Measurements from ENCODE around the gene SAMD4B.
"Not testable (repeated sequence)": the region's sequence is repeated elsewhere in the genome, so short reads cannot be mapped to it uniquely, and the experiment has no call there.

The SAMD4B gene

DNA sequence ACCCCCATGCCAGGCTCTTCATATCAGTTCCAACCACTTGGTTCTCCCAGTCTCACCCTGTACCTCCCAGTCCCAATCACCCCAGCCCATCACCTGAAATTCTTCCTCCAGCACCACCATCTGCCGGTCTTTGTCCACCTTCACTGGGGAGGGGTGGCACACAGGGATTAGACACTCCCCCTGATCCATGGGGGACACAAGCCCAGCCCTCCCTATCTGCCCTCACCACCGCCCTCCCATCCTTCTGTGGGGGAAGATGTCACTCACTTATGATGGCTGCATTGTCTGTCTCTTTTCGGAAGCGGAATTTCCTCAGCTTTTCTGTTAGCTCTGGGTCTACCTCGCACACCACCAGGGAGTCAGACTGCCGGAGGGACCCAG lies 7.1 kb upstream of the SAMD4B start:
- no peak for DNase-seq

DNA sequence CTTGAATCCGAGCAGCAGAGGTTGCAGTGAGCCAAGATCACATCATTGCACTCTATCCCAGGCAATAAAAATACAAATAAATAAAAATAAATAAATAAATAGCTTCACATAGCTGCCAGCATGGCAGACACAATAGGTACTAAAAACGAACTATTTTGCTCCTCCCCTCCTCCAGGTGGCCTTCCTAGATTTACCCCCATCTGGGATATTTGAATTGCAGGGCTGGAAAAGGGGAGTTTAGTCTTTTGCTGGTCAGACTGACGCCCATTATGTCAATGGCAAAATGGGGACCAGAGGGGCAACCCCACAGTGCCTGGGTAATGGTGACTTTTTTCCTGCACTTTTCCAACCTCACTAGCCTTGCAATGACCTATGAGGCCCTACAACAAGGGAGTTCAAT lies 5.7 kb upstream of the SAMD4B start:
- DNase-seq: no peak

DNA sequence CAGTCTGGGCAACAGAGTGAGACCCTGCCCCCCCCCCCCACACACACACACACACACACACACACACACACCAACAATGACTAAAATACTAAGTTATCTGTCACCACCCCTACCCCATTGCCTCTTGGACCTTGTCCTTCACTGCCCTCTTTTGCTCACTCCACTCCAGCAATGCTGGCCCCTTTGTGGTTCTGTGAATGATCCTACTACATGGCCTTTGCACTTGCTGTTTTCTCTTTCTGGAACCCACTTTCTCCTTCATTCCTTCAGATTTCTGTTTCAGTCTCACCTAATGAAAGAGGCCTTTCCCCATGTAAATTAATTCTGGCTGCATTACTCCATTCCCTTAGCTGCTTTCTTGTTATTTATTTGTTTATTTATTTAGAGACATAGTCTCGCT lies 2.5 kb upstream of the SAMD4B start:
- no peak for DNase-seq

DNA sequence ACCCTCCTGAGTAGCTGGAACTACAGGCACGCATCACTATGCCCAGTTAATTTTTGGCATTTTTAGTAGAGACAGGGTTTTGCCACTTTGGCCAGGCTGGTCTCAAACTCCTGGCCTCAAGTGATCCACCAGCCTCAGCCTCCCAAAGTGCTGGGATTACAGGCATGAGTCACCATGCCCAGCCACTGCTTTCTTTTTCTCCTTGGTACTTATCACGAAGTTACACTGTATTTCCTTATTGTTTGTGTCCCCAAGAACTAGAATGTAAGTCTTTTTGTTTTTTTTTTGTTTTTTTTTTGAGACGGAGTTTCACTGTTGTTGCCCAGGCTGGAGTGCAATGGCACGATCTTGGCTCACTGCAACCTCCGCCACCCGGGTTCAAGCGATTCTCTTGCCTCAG lies 2.1 kb upstream of the SAMD4B start:
- not testable (repeated sequence) for DNase-seq

DNA sequence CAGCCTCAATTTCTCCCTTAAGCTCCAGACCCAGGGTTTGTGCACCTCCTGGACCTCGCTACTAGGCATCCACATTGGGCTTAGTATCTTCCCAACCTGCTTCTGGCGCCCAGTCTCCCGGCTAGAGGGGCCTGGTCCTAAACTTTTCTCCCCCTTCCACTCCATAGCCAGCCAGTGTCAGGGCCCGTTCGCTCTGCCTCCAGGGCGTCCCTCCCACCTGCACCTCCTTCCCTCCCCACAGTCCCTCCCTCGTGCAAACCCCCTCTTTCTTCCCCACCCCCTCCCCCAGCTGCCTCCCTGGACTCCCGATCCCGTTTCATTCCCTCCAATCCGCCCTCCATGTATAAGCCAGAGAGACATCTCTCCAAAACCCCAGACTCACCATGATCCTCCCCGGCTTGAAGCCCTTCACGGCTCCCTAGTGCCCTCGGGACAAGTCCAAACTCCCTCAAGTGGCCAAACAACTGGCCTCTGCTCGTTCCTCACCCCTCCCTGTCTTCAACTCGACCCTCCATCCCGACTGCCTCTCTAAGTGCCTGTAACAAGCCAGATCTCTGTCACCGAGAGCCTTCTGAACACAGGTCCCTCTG lies 997 bp upstream of the SAMD4B start:
- no peak for DNase-seq

DNA sequence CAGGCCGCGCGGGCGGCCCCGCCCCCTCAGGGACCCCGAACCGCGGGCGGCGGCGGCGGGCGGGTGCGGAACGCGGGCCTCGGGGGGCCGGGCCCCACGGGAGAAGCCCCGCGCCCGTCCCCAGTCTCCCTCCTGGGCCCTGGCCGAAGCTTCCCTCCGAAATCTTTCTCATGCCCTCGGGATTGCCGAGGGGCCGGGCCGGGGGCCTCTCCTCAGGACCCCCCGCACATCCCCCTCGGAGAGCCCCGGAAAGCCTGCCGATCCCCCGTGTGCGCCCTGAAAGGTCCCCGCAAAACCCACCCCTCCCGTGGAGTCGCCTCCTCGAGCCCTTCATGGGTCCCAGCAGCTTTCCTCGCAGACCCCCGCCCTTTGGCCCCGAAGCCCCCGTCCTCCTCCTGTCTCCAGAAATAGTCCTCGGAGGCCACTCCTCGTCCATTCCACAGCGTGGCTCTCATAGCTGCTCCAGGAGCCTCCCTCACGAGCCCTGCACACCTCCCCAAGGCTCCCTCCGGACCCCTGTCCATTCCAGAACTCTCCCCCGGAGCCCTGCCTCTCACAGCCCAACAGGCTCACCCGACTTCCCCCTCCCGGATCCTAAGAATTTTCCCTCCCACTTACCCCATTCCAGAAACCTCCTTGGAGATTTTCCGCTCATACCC lies 555 bp downstream of the SAMD4B start:
- DNase-seq: no peak

DNA sequence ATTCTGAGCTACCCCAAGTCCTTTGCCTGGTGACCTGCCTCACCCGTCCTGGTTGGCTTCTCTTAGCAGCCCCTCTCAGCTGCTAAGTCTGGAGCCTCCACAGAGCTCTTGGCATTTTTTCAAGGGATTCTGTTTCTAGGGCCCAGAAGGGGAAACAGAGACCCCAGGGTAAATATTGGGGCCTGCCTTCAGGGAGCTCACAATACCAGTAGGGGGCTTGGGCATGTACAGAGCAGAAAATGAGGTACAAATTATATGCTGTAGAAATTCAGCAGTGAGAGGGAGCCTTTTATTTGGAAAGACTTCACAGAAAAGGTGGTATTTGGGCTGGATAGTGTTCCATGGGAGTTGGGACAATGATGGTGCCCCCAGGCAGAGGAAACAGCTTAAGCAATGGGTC lies 3.7 kb downstream of the SAMD4B start:
- no peak for DNase-seq

DNA sequence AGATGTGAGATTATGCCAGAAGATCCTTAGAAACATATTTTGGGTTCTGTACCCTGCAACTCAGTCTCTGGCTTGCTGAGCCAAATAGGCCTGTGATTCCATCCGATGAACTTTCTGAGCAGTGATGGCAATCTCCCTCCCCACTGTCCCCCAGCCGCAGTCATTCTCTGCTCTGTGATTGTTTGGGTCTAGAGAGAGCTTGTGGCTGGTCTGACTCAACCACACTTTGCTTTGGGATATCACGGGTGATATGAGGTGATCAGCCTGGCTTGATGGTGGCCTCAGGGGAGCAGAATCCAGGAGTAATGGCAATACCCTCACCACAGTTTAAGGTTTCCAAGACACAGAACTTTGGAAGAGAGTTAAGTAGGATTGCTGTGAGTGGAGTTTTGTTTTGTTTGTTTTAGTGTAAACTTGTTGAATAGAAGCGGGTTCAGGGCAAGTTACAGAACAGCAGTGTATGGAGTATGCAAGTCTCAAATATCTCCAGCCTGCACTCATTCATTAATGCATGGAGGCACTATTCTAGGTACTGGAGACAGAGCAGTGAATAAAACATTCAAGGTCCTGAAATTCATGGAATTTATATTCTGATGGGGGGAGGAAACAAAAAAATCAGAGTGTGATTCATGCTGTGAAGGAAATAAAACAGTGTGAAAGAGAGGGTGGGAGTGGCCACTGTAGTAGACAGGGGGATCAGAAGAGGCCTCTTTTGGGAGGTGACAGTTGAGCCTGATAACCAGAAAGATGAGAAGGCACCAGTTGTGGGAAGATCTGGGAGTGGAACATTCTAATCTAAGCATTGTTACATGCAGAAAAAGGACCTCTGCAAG lies 5.3 kb downstream of the SAMD4B start:
- DNase-seq: no peak

DNA sequence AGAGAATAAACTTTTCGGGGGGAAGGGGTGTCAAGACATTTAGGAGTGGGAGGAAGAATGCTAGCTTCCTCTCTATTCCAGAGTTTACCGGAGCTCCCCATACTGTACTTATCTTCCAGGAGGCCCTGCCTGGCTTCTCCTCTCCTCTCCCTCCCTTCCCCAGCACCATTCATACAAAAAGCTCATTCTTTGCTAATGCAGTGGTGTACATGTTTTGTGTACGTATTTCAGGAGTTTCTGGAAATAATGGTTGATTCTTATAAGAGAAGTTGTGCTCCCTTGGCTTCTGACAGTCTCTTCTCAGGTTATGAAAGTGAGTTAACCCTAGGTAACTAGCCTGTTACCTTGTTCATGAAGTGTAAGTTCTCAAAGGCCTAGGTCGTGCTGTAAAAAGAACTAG lies 7.1 kb downstream of the SAMD4B start:
- DNase-seq: no peak

DNA sequence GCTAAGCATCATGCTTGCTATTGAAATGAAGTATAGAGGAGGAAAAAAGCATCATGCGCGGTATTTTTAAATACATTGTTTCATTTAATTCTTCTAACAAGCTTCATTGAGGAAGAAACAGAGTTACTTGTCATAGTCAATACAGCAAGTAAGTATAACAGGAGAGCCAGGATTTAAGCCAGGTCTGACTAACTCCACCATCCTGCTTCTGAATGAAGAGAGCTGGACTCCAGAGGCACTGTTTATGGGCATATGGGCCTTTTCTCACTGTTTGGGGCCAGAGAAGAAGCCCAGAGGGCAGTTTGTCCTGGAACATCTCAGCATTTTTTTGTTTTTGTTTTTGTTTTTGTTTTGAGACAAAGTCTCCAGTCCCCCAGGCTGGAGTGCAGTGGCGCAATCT lies 7.9 kb downstream of the SAMD4B start:
- no peak for DNase-seq

DNA sequence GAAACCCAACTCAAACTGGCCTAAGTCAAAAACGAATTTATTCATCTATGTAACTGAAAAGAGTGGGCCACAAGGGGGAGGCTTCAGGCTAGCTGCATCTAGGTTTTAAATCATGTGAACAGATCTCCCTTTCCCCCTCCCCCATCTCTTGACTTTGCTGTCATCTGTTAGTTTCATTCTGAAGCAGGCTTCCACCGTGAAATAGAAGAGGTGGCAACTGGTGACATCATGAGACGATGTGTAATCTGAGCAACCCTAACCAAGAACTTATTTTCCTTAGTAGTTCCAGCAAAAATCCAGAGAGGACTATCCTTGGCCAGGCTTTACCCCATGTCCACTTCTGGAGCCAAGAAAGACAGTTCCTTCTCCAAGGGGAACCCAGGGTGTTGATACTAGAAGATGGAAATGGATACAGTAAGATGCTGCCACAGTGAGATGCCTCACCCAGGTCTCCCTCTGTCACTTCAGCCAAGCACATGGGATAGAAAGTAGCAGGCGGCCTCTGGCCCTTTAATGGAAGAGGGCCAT lies 9.4 kb downstream of the SAMD4B start:
- no peak for DNase-seq

DNA sequence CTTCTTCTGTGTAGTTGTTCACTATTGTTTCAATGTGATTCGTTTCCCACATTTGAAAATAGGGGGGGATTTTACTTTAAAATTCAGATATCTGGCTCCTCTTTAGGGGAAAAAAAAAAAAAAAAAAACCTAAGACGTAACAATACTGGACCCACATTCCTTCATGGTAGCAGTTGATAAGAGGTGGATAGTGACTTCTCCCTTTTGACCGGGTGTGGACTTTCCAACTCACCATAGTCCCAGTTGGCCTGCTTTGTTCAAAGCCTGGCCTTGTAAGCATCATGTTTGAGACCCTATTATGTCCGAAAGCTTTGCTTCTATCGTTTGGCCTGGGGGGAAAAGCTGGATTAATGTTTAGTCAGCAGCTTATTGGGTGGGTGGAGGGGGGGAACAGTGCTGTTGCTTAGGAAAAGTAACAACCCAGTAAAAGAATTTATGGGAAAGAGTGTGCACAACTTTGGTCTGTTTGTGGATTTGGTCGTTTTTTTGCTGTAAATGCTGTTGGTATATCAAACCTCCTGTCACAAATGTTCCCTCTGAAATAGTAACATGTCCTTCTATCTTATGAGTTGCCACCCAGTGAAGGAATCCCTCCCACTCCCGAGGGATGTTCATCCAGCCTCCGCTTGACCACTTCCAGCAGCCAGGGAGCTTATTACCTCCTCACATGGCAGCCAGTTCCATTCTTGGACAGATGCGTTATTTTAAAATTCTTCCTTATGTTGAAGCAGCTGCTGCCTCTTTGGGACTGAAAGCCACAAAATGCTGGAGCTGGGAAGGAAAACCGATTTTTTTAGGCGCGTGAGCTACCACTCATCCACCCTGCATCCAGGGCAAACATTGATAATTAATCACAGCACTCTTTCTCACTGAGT lies 10.4 kb downstream of the SAMD4B start:
- no peak for DNase-seq

DNA sequence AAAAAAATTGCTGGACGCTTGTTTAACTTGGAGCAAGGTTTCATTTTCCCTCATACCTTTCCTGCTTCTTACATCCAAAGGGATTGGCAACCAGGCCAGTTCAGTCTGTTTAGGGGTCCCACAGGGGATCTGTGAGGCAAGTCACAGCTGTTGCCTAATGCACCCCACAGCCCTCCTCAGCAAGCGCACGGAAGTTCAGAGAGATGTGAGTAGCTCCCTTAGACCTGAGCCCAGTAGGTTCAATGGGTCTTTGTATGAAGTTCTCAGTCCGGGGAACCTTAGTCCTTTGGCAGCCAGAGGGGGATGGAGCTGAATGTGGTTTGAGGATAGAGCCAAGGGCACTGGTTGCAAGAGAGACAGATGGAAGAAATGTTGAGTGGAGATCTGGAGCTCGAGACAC lies 13.0 kb downstream of the SAMD4B start:
- DNase-seq: no peak

DNA sequence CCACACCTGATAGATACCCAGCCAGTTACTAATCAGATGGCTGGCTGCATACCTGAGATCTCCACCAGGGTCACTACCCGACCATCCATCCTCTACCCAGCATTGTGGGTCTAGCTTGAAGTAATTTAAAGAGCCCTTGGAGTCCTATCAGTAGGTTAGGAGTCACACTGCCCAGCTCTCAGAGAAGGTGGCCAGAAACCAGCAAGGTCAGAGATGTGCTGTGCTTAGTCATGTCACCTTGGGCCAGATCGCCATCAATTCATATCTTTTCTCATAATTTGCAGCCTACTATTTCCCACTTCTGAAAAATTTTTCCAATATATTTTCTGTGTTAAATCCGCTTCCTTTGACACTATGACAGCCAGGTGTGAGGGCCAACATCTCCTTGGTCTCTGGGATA lies 13.9 kb downstream of the SAMD4B start:
- DNase-seq: no peak

DNA sequence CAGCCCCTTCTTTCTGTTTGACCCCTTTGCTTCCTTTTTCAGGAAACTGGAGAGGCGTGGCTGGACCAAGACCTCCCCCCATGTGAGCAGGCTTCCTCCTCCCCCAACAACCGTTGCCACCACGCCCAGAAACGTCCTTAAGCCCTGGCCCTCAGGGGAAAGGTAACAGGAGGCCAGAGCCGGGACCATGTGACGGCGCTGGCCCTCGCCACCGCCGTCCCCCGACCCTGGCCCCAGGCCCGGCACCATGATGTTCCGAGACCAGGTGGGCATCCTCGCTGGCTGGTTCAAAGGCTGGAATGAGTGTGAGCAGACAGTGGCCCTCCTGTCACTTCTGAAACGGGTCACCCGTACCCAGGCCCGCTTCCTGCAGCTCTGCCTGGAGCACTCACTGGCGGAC lies 14.4 kb downstream of the SAMD4B start:
- DNase-seq: no peak

DNA sequence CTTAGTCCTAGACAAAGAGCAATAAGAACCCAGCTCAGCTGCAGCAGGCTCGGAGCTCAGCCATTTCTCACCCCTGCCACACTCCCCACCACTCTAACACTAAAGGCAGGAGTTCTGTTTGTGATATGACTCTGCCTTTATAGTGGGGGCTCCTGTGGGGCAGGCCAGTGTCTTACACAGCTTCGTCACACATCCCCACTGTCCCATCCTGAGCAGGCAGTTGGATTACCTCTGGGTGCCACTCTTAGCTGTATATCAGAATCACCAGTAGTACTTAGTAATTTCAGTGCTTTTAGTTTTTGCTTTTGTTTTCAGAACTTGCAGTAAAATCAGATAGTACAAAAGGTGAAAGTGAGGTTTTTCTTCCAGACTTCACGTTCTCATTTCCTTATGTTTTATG lies 16.8 kb downstream of the SAMD4B start:
- no peak for DNase-seq

DNA sequence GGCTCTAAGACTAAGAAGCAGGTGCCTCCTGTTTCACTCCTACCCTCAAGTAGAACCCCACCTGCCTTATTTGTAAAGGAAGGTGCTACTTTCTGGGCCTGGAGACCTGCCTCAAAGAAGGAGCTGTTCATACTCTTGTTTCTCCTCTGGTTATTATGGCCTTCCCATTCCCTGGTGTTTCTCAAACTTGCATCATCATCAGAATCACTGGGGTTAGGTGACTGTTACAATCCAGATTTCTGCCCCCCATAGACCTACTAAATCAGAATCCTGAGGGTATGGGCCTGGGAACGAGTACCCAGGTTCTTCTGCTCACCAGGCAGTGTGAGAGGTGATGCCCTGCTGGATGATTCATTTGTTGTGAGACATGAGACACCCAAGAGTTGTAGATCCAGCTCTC lies 18.4 kb downstream of the SAMD4B start:
- no peak for DNase-seq

DNA sequence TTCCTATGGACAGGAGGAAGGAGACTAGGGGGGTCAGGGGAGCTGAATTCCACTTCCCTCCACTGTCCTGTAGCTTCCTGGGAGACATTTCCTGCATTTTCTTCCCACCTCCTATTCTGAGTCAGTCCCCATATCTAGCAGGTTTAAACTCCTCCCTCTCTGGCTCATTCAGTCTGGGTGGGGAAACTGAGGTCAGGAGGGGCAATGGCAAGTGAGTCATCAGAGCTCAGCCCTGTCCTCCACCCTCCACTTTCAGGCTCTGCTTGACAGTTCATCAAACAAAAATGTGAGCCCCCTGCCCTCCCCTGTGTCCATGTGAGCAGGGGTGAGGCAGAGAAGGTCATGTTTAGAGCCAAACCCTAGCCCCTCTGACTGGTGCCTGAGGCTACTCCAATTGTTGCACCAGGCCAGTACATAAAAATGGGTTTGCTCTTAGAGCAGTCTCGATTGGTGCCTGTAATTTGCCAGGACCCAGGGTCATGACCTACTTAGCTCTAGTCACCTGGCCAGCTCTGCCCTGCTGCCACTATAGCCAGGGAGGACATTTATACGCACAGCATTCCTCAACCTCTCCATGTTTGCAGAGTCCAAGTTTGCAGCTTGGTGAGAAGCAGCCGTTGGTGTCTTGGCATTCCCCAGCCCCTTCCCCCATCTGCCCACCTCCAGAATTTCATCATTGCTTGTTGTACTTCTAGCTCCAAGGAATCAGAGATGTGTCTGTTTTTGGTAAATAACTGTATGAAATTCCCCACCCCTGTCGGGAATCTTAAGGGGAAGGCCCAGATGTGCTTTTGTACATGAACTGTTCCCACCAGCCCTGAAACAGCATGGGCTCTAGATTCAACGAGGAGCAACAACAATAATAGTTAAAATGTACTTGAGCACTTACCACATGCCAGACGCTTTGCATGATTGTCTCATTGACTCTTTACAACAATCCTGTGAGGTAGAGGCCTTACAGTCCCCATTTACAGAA lies 20.7 kb downstream of the SAMD4B start:
- no peak for DNase-seq

DNA sequence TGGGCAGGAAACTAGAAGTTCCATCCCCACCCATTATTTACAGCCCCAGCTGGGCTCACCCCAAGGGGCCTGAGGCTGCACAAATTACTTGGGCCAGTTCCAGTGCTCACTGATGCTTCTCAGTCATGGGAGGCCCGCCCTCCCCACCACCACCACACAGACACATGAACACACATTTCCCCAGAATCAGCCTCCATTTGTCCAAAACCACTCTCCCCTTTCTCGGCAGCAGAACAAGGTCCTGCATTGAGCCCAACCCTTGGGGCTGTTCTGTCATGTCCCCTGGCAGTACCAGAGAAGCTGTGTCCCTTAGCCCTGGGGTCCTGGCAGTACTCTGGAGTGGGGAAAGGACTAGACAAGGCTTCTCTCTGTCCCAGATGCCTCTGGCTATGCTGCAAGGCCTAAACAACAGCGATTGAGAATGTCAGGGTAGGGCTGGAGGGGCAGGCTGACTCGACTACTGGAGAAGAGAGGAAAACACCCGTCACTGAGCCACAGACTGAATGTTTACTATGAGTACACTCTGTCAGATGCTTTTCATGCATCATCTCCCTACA lies 21.8 kb downstream of the SAMD4B start:
- DNase-seq: no peak

DNA sequence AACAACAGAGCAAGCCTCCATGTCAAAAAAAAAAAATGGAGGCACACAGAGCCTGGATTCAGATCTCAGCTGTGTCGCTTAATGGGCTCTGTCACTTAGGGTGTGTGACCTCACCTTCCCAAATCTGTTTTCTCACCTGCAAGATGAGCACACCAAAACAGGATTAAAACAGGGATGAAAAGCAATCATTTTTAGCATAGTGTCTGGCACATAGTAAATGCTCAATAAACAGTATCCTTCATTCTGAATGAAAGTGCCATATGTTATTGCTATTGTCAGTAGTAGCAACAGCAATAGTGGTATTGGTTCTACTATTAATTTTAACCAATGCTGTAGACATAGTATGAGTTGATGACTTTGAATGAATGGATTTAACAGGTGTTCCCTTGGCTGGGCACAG lies 23.3 kb downstream of the SAMD4B start:
- DNase-seq: no peak

DNA sequence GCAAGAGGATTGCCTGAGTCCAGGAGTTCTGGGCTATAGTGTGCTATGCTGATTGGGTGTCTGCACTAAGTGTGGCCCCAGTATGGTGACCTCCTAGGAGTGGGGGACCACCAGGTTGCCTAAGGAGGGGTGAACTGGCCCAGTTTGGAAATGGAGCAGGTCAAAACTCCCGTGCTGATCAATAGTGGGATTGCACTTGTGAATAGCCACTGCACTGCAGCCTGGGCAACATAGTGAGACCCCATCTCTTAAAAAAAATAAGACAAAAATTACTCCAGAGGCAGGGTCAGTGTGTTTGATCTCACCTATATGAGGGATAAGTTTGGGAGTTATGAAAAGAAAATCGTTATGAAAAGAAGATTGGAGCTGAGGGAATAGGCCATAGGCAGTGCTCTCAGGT lies 27.0 kb downstream of the SAMD4B start:
- no peak for DNase-seq

DNA sequence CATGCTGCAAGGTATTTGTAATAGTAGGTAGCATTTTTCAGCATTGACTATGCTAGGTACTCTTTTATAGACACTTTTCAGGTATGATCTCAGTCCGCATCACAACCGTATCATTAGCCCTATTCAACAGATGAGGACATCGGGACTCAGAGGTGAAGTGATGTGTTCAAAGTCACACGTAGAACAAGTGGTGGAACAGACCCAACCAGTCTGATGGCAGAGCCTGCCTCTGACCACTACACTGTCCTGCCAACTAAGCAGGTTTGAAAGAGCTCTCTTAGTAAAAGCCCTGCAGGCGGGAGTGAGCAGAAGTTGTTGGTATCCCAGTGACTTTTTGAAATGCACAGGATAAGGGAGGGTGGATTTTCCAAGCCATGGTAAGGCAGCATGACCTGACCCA lies 28.5 kb downstream of the SAMD4B start:
- no peak for DNase-seq

All from NCI-H1105 (cell line).